Muscle of leg (tissue), 11 donors: ENCODE measurements around the gene POU2F2. TPM values are rescaled to one million over a fixed set of nuclear protein-coding genes. Genes with fewer than 3 reads are reported as not detected.

Experiments used
- DNase-seq: peaks from one replicate; pipeline ENCODE4 v3.0.0; 2013
- H3K27ac ChIP-seq: one replicate; pipeline ENCODE4 v1.5.1; 2013; ENCODE audit warnings: mild to moderate bottlenecking, low read length, control low read depth
- H3K27me3 ChIP-seq: one replicate; pipeline ENCODE4 v1.6.1; 2013; ENCODE audit warnings: low read length; ENCODE audit not compliant: control insufficient read depth, insufficient read depth
- H3K36me3 ChIP-seq: one replicate; pipeline ENCODE4 v1.6.1; 2013; ENCODE audit warnings: low read length; ENCODE audit not compliant: control insufficient read depth, insufficient read depth
- H3K4me1 ChIP-seq: one replicate; pipeline ENCODE4 v1.6.1; 2013; ENCODE audit warnings: low read length; ENCODE audit not compliant: control insufficient read depth, insufficient read depth
- H3K4me3 ChIP-seq: one replicate; pipeline ENCODE4 v1.5.1; 2013; ENCODE audit warnings: low read length, control low read depth
- H3K9me3 ChIP-seq: replicated peaks from 2 replicates; pipeline ENCODE4 v1.6.1; 2013; ENCODE audit warnings: low read depth, low read length; ENCODE audit not compliant: control insufficient read depth
- WGBS: methylation state at CpG from one replicate; pipeline ENCODE4 v1.1.5; 2013; ENCODE audit warnings: missing lambda C conversion rate; ENCODE audit not compliant: insufficient coverage; 5-methylcytosine and 5-hydroxymethylcytosine counted together
- polyA plus RNA-seq, 8 donors: library from polyadenylated mRNA; unstranded; fragments of 120-200 nt; gene quantifications; one replicate each; pipeline versions ENCODE4 v1.2.1 to v1.2.3, GENCODE V29; 2013; ENCODE audit warnings: inconsistent platforms in 1 of 8, low replicate concordance in 1 of 8; ENCODE audit not compliant: insufficient read length in 8 of 8, insufficient read depth in 1 of 8
- total RNA-seq: library from RNA; stranded (reverse); fragments of 120-200 nt; gene quantifications from one replicate; pipeline ENCODE4 v1.2.4, GENCODE V29; 2013

POU2F2 gene
- total and polyA plus RNA-seq, 9 donors, result 0.35 to 1.7 (median 1.2) TPM

DNA sequence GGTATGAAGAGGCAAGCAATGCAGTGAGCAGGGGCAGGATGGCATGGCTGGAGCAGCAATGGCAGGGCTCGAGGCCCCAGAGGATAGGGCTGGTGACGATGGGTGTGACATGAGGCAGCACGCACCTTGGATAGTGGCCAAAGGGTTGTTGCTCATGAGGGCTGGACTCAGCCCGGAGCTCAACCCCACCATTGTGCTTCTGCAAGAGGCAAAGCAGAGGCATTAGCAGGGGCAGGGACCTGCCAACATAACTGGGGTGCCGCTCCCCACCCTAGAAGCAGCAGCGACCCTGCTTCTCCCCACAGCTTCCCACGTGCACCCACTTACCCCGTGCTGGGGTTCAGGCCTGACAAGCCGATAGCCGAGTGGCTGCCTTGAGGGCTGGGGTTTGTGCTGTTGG is 40.5 kb downstream of the POU2F2 start:
- H3K27ac ChIP-seq, result no peak overlapping the region
- peaks cover 18% of the 10 kb centered on the region for H3K27me3 ChIP-seq
- H3K4me1 ChIP-seq, result no peaks in the 10 kb centered on the region
- H3K36me3 ChIP-seq, result no peaks in the 10 kb centered on the region
- 28% methylated on average over 4 of the region's 10 CpGs for WGBS
- H3K4me3 ChIP-seq, result no peak overlapping the region
- H3K9me3 ChIP-seq, result no peaks in the 10 kb centered on the region
- DNase-seq, result no peak

- Histone ChIP-seq H3K27ac (no peak overlapping the region), H3K4me3 (no peak overlapping the region), H3K4me1 (no peaks in the 10 kb centered on the region), H3K36me3 (no peaks in the 10 kb centered on the region), H3K27me3 (peaks cover 16% of the 10 kb centered on the region), H3K9me3 (no peaks in the 10 kb centered on the region)
- 76% methylated on average over 10 of the region's 13 CpGs for WGBS
- no peak for DNase-seq
Observed at GRCh38 chr19:42091300-42091699, 40.9 kb downstream of the POU2F2 start.

DNA sequence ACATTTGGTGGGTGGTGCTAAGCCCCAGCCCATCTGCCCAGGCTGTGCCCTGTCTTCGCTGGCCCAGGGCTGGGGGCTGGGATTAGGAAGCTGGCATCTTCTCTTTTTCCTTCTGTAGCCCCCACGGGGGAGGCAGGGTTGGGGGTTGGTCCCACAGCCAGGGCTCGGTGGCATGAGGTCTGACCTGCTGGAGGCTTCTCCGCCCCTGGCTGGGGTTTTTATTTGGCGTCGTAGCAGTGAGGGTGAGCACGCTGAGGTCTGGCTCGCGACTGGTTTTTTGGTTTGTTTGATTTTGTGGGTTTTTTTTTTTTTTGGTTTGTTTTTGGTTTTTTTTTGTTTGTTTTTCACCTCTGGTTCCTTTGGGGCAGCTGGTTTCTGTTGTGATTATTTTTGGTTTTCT is 41.6 kb downstream of the POU2F2 start:
- DNase-seq, result no peak
- H3K27me3 ChIP-seq, result peaks cover 10% of the 10 kb centered on the region
- H3K4me1 ChIP-seq, result no peaks in the 10 kb centered on the region
- no peak overlapping the region for H3K27ac ChIP-seq
- no peak overlapping the region for H3K4me3 ChIP-seq
- WGBS, result no CpG with 5 or more reads among the region's 9 CpGs
- H3K9me3 ChIP-seq, result no peaks in the 10 kb centered on the region
- H3K36me3 ChIP-seq, result no peaks in the 10 kb centered on the region

GRCh38 chr19:42089772-42090171 is 42.5 kb downstream of the POU2F2 start:
- no peak overlapping the region for H3K27ac ChIP-seq
- DNase-seq, result no peak
- WGBS, result 90% methylated on average over 12 of the region's 13 CpGs
- H3K4me3 ChIP-seq, result no peak overlapping the region
- no peaks in the 10 kb centered on the region for H3K4me1 ChIP-seq
- H3K9me3 ChIP-seq, result no peaks in the 10 kb centered on the region
- no peaks in the 10 kb centered on the region for H3K36me3 ChIP-seq
- peaks cover 2% of the 10 kb centered on the region for H3K27me3 ChIP-seq

DNA sequence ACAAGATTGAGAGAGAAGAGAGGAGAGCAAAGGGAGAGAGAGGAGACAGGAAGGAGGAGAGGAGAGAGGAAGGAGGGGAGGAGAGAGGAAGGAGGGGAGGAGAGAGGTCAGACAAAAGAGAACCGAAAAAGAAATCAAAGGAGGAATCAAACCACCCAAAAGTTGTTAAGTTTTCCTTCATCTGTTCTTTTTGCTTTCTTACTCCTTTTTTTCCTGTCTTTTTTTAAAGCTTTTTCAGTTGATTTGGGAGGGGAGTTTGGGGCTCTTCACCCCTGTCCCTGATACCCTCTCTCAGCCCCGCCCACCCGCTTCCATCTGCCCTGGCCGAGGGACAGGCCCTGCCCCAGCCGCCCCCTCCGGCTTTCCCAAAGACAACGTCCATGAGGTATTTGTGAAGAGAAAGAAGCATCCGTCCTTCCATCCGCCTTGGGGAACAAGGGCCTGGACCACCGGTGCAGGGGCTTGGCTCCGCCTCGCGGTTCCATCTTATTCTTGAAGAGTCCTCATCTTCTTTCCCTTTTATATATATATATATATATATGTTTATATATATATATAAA is 43.0 kb downstream of the POU2F2 start:
- no peaks in the 10 kb centered on the region for H3K4me1 ChIP-seq
- H3K27me3 ChIP-seq, result peaks cover 2% of the 10 kb centered on the region
- H3K36me3 ChIP-seq, result no peaks in the 10 kb centered on the region
- no peak overlapping the region for H3K27ac ChIP-seq
- no CpG with 5 or more reads among the region's 13 CpGs for WGBS
- H3K9me3 ChIP-seq, result no peaks in the 10 kb centered on the region
- DNase-seq, result no peak
- no peak overlapping the region for H3K4me3 ChIP-seq

DNA sequence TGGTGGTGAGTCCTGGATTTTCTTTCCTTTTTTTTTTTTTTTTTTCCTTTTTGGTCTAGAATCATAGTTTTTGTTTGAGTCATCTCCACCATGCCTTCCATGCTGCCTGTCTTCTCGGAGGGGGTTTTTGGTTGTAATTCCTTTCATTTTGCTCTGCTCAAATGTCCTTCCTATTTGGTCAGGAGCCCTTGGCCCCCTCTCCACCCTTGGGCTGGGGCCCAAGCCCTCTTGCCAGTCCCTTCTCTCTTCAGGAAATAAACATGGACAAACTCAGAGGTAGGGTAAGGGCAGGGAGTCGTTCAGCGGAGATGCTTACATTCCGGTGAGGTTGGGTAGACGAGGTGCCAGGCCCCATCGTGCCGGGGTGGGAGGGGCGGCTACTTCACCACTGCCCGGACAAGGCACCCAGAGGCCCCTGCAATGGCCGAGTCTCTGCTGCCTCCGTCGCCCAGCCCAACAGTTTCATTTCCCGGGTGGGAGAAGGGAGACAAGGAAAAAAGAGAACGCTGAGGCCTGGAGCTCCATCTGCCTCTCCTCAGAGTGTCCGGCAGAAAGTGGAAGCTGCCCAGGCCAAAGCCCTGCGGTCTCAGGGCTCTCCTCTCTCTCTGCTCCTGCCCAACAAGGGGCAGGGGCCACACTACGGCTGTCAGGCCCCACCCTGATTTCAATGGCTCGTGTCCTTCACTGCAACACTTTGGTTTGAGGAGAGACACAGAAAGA is 43.6 kb downstream of the POU2F2 start:
- Histone ChIP-seq H3K4me3 (no peak overlapping the region), H3K27ac (no peak overlapping the region), H3K4me1 (no peaks in the 10 kb centered on the region), H3K9me3 (no peaks in the 10 kb centered on the region), H3K27me3 (peaks cover 2% of the 10 kb centered on the region), H3K36me3 (peaks cover under 1% of the 10 kb centered on the region)
- 69% methylated on average over 13 of the region's 18 CpGs for WGBS
- no peak for DNase-seq

GRCh38 chr19:42086770-42087550 is 45.3 kb downstream of the POU2F2 start:
- WGBS, result no CpG with 5 or more reads among the region's 11 CpGs
- peaks cover 5% of the 10 kb centered on the region for H3K36me3 ChIP-seq
- H3K4me1 ChIP-seq, result no peaks in the 10 kb centered on the region
- no peaks in the 10 kb centered on the region for H3K9me3 ChIP-seq
- H3K27me3 ChIP-seq, result peaks cover 2% of the 10 kb centered on the region
- H3K27ac ChIP-seq, result no peak overlapping the region
- H3K4me3 ChIP-seq, result no peak overlapping the region
- no peak for DNase-seq

GRCh38 chr19:42086188-42086736 is 46.0 kb downstream of the POU2F2 start:
- DNase-seq, result no peak
- no peaks in the 10 kb centered on the region for H3K4me1 ChIP-seq
- WGBS, result 100% methylated on average over 1 of the region's 9 CpGs
- H3K4me3 ChIP-seq, result no peak overlapping the region
- H3K27ac ChIP-seq, result no peak overlapping the region
- H3K27me3 ChIP-seq, result peaks cover 2% of the 10 kb centered on the region
- no peaks in the 10 kb centered on the region for H3K9me3 ChIP-seq
- peaks cover 12% of the 10 kb centered on the region for H3K36me3 ChIP-seq

DNA sequence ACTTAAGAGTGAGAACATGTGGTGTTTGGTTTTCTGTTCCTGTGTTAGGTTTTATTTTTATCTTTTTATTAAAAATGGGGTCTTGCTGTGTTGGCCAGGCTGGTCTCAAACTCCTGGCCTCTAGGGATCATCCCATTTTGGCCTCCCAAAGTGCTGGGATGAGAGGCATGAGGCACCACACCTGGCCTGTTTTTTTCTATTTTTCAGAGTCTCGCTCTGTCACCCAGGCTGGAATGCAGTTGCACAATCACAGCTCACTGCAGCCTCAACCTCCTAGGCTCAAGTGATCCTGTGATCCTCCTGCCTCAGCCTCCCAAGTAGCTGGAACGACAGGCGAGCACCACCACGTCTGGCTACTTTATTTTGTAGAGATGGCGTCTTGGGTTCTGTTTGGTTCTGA is 48.7 kb downstream of the POU2F2 start:
- Histone ChIP-seq H3K27me3 (no peaks in the 10 kb centered on the region), H3K36me3 (peaks cover 39% of the 10 kb centered on the region), H3K27ac (no peak overlapping the region), H3K4me3 (no peak overlapping the region), H3K4me1 (no peaks in the 10 kb centered on the region), H3K9me3 (no peaks in the 10 kb centered on the region)
- 88% methylated on average over 4 of the region's 5 CpGs for WGBS
- DNase-seq, result no peak

- Histone ChIP-seq H3K36me3 (peaks cover 44% of the 10 kb centered on the region), H3K4me1 (peaks cover 12% of the 10 kb centered on the region), H3K4me3 (no peak overlapping the region), H3K27me3 (no peaks in the 10 kb centered on the region), H3K9me3 (no peaks in the 10 kb centered on the region), H3K27ac (no peak overlapping the region)
- DNase-seq, result no peak
- 93% methylated on average over 2 of the region's 2 CpGs for WGBS
Observed at GRCh38 chr19:42081584-42082203, 50.6 kb downstream of the POU2F2 start.
